GM21825 (cell line): ENCODE data around the gene TSBP1.
A peak's percentile ranks its signal among the peaks of the same experiment; 100 is the strongest.

Experiments used
- ATAC-seq: cut with Tn5 transposase; IDR thresholded peaks from one replicate; pipeline ENCODE4 v1.9.1; 2021; ENCODE audit warnings: mild to moderate bottlenecking, moderate library complexity; ENCODE audit not compliant: unreplicated experiment

Gene TSBP1, protein sequence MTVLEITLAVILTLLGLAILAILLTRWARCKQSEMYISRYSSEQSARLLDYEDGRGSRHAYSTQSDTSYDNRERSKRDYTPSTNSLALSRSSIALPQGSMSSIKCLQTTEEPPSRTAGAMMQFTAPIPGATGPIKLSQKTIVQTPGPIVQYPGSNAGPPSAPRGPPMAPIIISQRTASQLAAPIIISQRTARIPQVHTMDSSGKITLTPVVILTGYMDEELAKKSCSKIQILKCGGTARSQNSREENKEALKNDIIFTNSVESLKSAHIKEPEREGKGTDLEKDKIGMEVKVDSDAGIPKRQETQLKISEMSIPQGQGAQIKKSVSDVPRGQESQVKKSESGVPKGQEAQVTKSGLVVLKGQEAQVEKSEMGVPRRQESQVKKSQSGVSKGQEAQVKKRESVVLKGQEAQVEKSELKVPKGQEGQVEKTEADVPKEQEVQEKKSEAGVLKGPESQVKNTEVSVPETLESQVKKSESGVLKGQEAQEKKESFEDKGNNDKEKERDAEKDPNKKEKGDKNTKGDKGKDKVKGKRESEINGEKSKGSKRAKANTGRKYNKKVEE

GRCh38 chr6:32371803-32372202 is at the start of gene TSBP1:
TSBP1 (minus strand) TSS chr6:32371903; CDS start chr6:32371706, 197 bp downstream.
- ATAC-seq: no peak

GRCh38 chr6:32416036-32416435 is 44.3 kb upstream of the TSBP1 start:
- ATAC-seq: no peak

DNA sequence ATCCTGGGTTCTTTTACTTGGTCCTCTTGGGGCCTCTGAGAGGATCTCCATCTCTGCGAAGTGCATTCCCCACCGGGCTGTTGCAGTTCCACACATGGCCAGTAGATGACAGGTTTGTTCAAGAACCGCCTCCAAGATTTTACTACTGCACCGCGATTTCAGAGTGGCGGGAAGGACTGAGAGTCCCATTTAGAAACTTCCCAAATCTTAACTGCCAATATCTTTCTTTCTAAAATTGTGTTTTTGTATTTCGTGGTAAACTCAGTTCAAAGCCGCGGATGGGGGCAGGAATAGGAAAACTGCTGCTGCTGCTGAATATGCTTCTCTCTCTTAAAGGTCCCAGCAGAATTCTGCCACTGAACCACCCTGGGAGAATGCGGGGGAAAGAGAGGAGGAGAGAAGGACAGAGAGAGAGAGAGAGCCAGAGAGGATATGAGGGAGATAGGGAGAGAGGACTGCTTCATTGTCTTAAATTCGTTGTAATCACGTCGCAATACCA is 43.9 kb upstream of the TSBP1 start:
- ATAC-seq: no peak

DNA sequence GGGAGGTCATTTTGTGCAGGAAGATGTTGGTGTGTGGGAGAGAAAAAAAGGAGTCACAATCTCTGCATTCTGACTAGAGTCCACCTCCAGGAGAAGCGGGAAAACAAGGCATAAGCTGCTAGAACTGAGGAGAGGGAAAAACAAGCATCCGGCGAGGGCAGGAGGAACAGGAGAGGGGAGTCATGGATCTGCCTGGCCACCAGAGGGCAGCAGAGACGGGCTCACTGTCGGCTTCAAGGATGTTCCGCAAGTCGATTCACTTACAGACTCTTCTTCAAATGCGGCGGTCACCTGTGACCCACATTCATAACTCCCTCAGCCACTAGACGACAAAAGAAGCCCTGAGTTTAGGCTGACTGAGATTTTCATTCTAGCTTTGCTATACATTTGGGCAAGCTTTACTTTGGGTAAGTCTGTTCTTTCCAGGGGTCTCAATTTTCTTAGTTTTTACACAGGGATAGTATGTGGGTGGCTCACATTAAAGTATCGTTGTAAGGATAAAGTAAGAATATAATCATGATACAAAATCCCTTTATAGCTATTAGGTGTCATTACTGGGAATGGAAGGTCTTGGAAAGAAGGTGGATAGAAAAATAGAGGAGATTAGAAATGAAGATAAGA is 41.8 kb upstream of the TSBP1 start:
- ATAC-seq: peak; percentile 49

DNA sequence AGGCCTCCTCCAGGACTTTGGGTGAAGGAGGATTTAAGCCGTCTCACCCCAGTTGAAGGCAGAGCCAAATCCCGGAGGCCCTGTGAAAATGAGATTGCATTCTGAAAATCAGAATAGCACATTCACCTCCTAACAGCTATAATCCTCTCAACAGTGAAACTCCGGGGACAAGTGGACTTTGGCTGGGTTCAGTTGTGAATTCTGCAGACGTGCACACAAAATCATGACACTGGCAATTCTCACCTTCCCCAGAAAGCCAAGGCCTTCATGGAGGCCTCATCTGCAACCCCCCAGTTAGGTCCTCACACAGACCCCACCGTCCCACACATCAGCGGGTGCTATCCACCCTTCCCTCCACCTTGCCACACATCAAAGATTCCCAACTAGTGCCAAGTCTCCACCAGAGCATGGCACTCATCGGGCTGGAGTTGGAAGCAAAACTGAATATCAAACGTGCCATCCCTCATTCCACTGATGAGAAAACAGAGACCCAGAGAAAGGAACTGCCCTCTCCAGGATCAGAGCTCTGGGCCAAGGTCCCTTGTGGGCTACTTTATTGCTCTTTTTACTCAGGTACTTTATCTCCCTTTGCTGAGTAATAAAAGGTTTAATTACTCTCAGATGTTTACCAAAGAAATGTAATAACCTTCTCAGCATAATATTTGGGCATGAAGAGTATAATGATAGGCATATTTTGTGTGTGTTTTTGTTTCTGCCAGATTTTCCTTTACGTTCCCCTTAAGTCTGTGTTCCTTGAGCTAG is 40.0 kb upstream of the TSBP1 start:
- ATAC-seq: no peak

DNA sequence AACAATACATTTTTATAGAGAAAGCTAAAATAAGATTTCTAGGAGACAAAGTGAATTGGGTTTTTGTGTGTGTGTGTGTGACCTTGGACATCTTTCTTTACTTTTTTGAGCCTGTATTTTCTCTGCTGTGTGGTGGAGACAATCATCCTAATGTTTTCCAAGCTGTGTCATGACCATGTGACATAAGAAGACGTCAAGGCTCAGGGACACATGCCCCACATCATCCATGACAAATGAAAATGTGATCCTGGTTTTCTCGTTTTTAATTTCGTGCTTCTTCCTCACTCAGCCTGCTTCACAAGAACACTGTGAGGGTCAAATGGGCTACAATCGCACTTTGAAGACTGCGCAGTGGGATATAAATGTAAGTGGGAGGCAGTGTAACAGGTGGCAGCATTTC is 39.2 kb upstream of the TSBP1 start:
- ATAC-seq: no peak

- ATAC-seq: no peak
These were observed 35.2 kb upstream of the TSBP1 start, which contains the start of gene BTNL2 for GRCh38 chr6:32406857-32407256. BTNL2 (minus strand) TSS chr6:32407181; CDS start chr6:32407123, 58 bp downstream.

GRCh38 chr6:32406197-32406596 is 34.5 kb upstream of the TSBP1 start:
- no peak for ATAC-seq

DNA sequence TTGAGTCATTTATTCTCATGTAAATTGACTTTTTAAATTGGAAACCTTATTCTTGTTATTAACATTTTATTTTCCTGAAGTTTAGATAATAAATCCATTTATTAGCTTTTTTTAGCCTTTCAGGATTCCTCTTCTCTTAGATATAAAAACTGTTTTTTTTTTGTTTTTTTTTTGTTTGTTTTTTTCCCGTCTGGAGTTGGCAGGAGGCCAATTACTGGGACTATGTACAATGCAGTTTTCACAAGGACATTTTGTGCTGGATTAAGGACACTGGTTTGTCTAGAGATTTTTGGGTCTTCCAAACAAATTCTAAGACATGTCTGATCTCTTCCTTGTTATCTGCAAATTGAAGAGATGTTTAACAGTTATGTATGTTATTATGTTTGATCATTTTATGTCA is 34.0 kb upstream of the TSBP1 start:
- ATAC-seq: no peak

GRCh38 chr6:32402812-32403211 is 31.1 kb upstream of the TSBP1 start:
- no peak for ATAC-seq

GRCh38 chr6:32401284-32401963 is 29.7 kb upstream of the TSBP1 start:
- no peak for ATAC-seq

DNA sequence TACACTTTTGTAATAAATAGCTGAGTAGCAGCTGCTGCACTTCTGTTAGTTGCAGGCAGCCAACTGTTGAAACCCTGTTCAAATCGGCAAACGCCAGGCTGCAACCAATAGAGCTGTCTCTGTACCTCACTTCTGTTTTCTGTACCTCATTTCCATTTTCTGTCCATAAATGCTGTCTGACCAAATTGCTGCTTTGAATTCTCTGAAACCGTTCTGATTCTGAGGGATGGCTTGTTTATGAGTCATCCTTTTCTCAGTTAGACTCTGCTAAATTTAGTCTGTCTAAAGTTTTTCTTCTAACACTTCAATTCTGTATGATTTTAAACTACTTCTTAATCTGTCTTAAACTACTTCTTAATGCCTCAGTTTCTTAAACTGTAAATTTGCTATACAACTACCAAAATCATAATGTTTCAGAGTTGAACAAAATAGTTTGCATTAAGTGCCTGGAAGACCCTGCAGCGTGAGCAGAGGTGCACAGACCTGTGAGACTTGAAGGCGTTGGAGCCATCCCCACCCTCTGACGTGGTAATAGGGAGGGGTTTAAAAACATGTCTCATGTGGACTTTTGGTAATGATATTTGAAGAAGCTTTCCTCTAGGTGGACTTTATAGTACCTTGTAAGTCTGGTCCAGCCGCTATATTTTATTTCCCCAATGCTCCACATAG is 25.7 kb upstream of the TSBP1 start:
- peak; percentile 79 for ATAC-seq

- ATAC-seq: no peak
These were observed 24.3 kb upstream of the TSBP1 start for GRCh38 chr6:32396028-32396427.

- no peak for ATAC-seq
These were observed 22.1 kb upstream of the TSBP1 start for GRCh38 chr6:32393665-32394420.

- no peak for ATAC-seq
These were observed 19.8 kb upstream of the TSBP1 start for GRCh38 chr6:32391505-32391904.

GRCh38 chr6:32387589-32388340 is 16.1 kb upstream of the TSBP1 start:
- ATAC-seq: no peak

GRCh38 chr6:32386040-32386439 is 14.3 kb upstream of the TSBP1 start:
- no peak for ATAC-seq

DNA sequence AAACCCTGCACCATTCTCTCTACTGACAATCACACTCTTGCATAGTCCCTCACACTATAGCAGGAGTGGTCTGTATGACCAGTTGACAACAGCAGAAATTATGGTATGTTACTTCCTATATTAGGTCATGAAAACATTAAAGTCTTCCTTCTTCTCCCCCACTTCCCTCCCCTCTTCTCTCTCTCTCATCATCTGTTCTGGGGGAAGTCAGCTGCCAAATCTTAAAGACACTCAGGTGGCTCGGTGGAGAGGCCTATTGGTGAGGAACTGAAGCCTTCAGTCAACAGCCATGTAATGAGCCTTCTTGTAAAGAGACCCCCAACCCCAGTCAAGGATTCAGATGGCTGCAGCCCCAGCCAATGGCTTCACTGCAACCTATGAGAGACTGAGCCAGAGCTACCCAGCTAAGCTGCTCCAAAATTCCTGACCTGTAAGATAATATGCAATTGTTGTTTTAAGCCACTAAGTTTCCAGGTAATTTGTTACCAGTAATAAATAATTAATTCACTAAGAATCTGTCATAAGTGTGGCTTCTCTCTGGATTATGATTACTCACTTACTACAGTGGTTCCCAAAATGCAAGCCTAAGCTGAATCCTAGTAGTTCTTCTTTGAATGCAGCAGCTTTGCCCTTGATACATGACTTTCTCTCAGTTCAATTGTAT is 11.2 kb upstream of the TSBP1 start:
- ATAC-seq: no peak
